Brain microvascular endothelial cell (primary cell): ENCODE results near the gene TCP11.

Source experiments
- DNase-seq: peaks from one replicate; pipeline ENCODE4 v3.0.0-alpha.2; 2020
- H3K27ac ChIP-seq: fragments of 250-450 bp; sonication (Bioruptor Pico); 2 replicates; pipeline ENCODE4 v1.5.1; 2020; ENCODE audit warnings: mild to moderate bottlenecking, moderate library complexity
- H3K27me3 ChIP-seq: fragments of 250-450 bp; sonication (Bioruptor Pico); replicated peaks from 2 replicates; pipeline ENCODE4 v1.5.1; 2020; ENCODE audit warnings: mild to moderate bottlenecking
- H3K36me3 ChIP-seq: fragments of 250-450 bp; sonication (Bioruptor Pico); replicated peaks from 2 replicates; pipeline ENCODE4 v1.5.1; 2020; ENCODE audit warnings: mild to moderate bottlenecking
- H3K4me3 ChIP-seq: 2 replicates; pipeline ENCODE4 v1.5.1; 2011; ENCODE audit warnings: low read depth, mild to moderate bottlenecking, control low read depth, low read length, moderate library complexity
- CTCF ChIP-seq: IDR thresholded peaks from 2 replicates; pipeline ENCODE4 v1.5.1; 2011; ENCODE audit warnings: low read depth, mild to moderate bottlenecking, moderate library complexity, low read length, control low read depth, inconsistent platforms; ENCODE audit errors: missing control alignments
- in situ Hi-C: cut with HindIII; loops from 2 replicates; pipeline ENCODE4 v1.10.0; 2017; ENCODE audit warnings: low sequenced_read_pairs, low pct_ligation_motif_present

Gene TCP11

GRCh38 chr6:35149891-35150566, 8.9 kb upstream of the TCP11 start:
- no peak for DNase-seq
- Histone ChIP-seq H3K27me3 (no peaks in the 10 kb centered on the region), H3K27ac (no peak overlapping the region), H3K4me3 (no peak overlapping the region), H3K36me3 (no peaks in the 10 kb centered on the region)
- in situ Hi-C loops: loop anchor here (25.0 kb wide), 1 partner anchor 87 kb away; no protein-coding TSS in a partner anchor
- no peak for TF ChIP-seq CTCF

- TF ChIP-seq CTCF: no peak
- in situ Hi-C loops: loop anchor here (25.0 kb wide), 1 partner anchor 89 kb away; no protein-coding TSS in a partner anchor
- Histone ChIP-seq H3K36me3 (no peaks in the 10 kb centered on the region), H3K27me3 (no peaks in the 10 kb centered on the region), H3K27ac (peak overlapping the region; percentile 19), H3K4me3 (no peak overlapping the region)
- peak; percentile 56 for DNase-seq
These were observed 7.1 kb upstream of the TCP11 start for GRCh38 chr6:35148167-35148741.

GRCh38 chr6:35147486-35147885, 6.3 kb upstream of the TCP11 start:
- H3K36me3 ChIP-seq: no peaks in the 10 kb centered on the region
- H3K27ac ChIP-seq: no peak overlapping the region
- H3K27me3 ChIP-seq: no peaks in the 10 kb centered on the region
- no peak overlapping the region for H3K4me3 ChIP-seq
- no peak for DNase-seq
- in situ Hi-C loops: loop anchor here (25.0 kb wide), 1 partner anchor 90 kb away; no protein-coding TSS in a partner anchor
- TF ChIP-seq CTCF: no peak

GRCh38 chr6:35147026-35147425, 5.9 kb upstream of the TCP11 start:
- Histone ChIP-seq H3K4me3 (no peak overlapping the region), H3K27ac (no peak overlapping the region), H3K27me3 (no peaks in the 10 kb centered on the region), H3K36me3 (no peaks in the 10 kb centered on the region)
- in situ Hi-C loops: loop anchor here (25.0 kb wide), 1 partner anchor 90 kb away; no protein-coding TSS in a partner anchor
- TF ChIP-seq CTCF: no peak
- DNase-seq: no peak

GRCh38 chr6:35146453-35146852, 5.3 kb upstream of the TCP11 start:
- in situ Hi-C loops: loop anchor here (25.0 kb wide), 1 partner anchor 91 kb away; no protein-coding TSS in a partner anchor
- DNase-seq: peak; percentile 46
- no peaks in the 10 kb centered on the region for H3K27me3 ChIP-seq
- H3K4me3 ChIP-seq: no peak overlapping the region
- TF ChIP-seq CTCF: peak; percentile 87
- no peaks in the 10 kb centered on the region for H3K36me3 ChIP-seq
- H3K27ac ChIP-seq: no peak overlapping the region

GRCh38 chr6:35145757-35146156, 4.6 kb upstream of the TCP11 start:
- Histone ChIP-seq H3K4me3 (no peak overlapping the region), H3K27me3 (no peaks in the 10 kb centered on the region), H3K27ac (no peak overlapping the region), H3K36me3 (no peaks in the 10 kb centered on the region)
- no peak for DNase-seq
- in situ Hi-C loops: loop anchor here (25.0 kb wide), 1 partner anchor 92 kb away; no protein-coding TSS in a partner anchor
- no peak for TF ChIP-seq CTCF
